Stimulated activated CD8-positive, alpha-beta memory T cell treated with anti-CD3 and anti-CD28 coated beads, Interleukin-15, amount 100 ng/mL, for 48 hours (primary cell): Measurements from ENCODE around the gene SH3BP2.

Experiments used
- DNase-seq, 2 donors: peaks; one replicate each; pipeline ENCODE4 v3.0.0-alpha.2; 2020; ENCODE audit warnings: low read depth in 2 of 2

The SH3BP2 gene

GRCh38 chr4:2875556-2875955, 82.7 kb downstream of the SH3BP2 start:
- no peak for DNase-seq

- DNase-seq: peak in 1 of 2 donors; percentile 7
Observed at GRCh38 chr4:2878346-2878745, 85.5 kb downstream of the SH3BP2 start.

GRCh38 chr4:2879026-2879425, 86.1 kb downstream of the SH3BP2 start:
- DNase-seq: no peak

GRCh38 chr4:2881431-2881830, 88.5 kb downstream of the SH3BP2 start:
- DNase-seq: no peak

GRCh38 chr4:2882341-2882740, 89.5 kb downstream of the SH3BP2 start:
- no peak for DNase-seq

- no peak for DNase-seq
Observed at GRCh38 chr4:2886161-2886560, 93.3 kb downstream of the SH3BP2 start.

- no peak for DNase-seq
Observed at GRCh38 chr4:2886622-2887021, 93.7 kb downstream of the SH3BP2 start.

GRCh38 chr4:2887343-2887742, 94.5 kb downstream of the SH3BP2 start:
- DNase-seq: no peak

- no peak for DNase-seq
Observed at GRCh38 chr4:2888886-2889285, 96.0 kb downstream of the SH3BP2 start.
